GM19452 (cell line): Measurements from ENCODE around the gene PAFAH2.

Experiments used
- ATAC-seq: cut with Tn5 transposase; IDR thresholded peaks from one replicate; pipeline ENCODE4 v1.9.1; 2021; ENCODE audit not compliant: unreplicated experiment

PAFAH2 gene

DNA sequence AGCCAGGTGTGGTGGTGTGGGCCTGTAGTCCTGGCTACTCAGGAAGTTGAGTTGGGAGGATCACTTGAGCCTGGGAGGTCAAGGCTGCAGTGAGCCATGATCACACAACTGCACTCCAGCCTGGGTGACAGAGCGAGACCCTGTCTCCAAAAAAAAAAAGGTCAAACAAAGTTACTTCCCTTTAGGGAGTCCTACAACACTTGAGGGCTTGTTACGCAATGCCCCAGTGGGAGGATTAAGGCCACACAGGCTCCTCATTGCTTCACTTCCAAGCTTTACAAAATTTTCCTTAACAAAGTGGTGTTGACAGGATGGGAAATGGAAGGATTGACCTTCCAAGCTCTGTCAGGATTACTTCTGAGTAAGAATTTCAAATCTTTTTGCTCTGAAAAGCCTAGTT is 17.5 kb upstream of the PAFAH2 start:
- ATAC-seq, result no peak

DNA sequence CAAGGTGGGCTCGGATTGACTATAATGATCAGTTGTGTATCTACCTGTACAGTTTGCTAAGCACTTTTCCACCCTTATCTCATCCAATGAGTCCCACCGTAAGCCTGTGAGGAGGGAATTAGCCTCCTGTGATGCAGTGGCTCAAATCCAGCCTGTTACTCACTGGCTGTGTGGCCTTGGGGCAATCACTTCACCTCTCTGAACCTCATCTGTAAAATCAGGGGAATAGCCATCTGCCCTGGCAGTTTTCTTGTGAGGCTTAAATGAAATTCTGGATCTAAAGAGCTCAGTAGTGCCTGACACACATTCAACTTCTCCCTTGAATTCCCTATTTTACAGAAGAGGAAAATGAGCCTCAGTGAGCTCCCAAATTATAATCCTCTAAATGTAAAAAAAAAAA is 16.3 kb upstream of the PAFAH2 start:
- ATAC-seq, result no peak

DNA sequence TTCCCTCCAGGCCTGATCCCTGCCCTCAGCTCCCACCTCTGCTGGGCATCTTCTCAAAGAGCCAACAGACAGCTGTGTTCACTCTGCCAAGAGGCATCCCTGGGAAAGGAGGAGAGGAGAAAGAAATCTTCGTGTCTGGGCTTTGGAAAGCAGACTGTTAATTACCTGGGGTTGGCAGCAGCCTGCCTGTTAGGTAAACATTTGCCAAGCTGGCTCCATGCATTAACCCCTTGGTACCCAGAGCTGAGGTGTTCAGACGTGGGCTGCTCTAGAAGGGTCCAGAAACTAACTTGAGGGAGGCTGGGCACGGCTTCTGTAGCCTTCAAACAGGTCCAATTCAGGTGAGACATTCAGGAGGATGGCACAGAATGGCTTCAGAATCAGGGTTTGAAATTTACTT is 15.0 kb upstream of the PAFAH2 start:
- ATAC-seq, result no peak

DNA sequence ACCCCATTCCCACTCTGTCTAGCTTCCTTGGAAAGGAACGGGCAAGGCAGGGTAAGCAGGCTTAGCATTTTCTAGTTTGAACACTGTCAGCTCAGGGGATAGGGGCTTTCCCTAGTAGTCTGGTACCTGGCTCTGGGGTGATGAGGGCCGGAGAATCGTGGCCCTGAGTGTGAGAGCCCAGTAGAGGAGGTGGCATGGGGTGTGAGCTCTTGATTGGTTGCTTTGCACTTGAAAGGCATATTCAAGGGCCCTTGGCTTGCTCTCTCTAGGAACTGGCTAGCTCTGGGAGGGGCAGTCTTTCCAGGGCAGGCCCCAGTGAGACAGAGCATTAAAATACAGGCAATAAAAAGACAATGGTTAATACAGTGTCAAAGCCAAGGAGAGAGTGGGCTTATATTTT is 13.0 kb upstream of the PAFAH2 start:
- no peak for ATAC-seq

DNA sequence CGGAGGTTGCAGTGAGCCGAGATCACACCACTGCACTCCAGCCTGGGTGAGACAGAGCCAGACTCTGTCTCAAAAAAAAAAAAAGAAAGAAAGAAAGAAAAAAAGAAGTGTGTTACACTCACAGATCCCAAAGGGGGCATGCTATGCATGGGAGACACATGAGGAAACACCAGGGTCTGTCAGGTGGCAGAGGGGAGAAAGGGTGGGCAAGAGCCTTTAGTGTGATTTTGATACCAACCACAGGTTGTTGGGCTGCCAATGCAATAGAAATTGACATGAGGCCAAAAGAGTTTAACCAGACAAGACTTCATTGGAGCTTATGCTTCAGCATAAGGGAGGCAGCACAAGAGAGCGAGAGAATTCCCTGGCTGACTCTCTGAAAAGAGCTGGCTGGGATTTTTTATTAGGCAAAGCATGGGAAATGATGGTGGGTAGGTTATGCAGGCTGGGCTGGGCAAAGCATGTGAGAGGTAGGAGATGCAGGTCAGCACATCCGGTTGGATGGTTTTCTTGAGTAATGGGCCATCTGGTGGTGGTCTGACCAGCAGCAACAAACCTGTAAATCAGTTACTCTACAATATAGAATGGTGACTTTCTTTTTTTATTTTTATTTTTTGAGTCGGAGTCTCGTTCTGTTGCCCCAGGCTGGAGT is 12.1 kb upstream of the PAFAH2 start:
- ATAC-seq, result no peak

DNA sequence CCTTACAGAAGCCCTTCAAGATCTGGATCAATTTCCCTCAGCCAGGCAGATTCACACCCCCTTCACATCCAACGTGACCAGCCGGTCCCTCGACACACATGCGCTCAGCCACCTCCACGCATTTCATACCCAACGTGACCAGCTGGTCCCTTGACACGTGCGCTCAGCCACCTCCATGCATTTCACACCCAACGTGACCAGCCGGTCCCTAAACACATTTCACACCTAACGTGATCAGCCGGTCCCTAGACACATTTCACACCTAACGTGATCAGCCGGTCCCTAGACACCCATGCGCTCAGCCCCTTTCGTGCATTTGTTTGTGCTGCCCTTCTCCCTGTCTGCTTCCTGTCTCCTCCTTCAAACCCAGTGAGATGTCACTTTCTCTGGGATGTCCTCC is 8.8 kb upstream of the PAFAH2 start:
- no peak for ATAC-seq

DNA sequence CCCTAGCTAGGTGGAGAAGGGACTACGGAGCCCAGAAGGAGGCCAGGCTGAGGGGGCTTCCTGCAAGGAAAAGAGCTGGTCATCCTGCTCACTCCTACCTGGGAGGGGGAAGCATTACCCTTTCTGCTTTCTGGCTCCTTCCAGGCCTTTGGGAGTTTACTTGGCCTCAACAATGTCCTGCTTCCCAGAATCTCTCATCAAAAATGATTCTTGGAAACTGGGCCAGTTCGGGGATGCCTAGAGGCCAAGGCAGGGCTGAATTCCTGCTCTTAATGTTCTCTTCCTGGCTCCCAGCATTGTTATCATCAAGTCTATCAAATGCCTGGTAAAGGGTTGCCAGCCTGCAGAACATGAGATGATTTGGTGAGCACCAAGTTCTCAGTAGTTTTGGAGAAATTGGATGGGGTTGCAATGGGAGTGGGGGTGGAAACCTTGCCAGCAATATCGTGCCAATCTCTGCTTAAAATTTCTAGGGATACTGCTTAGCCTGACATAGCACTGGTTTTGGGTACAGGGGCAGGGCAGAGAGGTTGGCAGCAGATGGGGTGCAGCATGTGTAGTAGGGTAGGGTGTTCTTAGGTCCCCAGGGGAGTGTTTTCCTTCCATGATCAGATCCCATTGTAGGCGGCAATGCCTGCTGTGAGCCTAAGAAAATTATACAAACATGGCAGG is 7.7 kb upstream of the PAFAH2 start:
- ATAC-seq, result no peak

DNA sequence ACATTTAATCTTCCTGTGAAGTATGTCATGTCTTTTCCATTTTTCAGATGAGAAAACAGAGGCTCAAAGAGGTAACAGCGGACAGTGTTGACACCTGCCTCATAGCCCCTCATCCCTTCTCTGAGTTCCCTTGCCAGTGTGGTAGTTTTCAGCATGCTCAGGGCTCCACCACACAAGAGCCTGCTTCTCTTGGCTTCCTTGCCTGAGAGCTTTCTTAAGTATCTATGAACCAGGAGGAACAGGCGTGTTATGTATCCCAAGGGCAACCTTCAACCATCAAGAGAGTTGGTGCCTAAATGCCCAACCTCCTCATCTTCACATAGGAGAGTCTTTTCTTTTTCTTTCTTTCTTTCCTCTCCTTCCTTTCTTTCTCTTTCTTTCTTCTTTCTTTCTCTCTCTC is 5.9 kb upstream of the PAFAH2 start:
- no peak for ATAC-seq

DNA sequence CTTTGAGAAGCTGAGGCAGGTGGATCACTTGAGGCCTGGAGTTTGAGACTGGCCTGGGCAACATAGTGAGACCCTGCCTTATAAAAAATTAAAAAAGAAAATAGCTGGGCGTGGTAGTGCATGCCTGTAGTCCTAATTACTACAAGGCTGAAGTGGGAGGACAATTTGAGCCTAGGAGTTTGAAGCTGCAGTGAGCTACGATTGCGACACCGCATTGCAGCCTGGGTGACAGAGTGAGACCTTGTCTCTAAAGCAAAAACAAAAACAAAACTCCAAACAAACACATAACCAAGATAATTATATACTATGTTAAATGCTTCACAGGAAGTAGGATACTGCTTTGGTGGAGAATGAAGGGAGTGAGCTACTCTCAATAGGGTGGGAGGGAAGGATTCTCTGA is 5.4 kb upstream of the PAFAH2 start:
- ATAC-seq, result no peak

DNA sequence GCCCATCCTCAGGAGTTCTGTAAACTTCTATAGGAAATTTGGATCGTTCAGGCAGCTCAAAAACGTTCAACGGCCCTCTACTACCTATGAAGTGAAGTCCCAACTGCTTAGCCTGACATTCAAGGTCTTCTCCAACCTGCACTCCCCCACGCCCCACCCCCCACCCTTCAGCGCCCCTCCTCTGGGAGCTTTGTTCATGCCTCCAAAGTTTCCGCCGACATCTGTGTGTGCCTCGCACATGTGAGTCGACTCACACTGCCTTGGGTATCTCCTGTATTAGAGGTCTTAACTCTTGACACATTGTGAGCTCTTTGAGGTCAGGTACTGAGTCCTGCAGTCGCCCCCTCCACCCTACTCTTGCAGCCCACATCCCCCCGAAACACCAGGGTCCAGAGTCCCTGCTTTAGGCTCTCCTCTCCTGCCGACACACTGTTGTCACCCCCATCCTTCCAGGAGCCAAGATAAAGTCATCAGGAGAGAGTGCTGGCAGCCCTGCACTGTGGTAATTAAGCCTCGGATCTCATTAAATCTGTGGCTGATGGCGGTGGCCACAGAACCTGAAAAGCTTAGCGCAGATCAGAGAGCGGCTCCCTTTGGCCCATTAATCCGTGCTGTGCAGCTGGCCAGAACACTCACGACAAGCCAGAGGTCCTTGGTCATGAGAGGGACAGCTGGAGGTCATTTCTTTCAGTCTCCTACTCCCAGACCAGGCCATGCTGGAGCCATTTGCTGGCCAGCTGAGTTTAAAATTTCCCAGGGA is 1.4 kb upstream of the PAFAH2 start:
- no peak for ATAC-seq

DNA sequence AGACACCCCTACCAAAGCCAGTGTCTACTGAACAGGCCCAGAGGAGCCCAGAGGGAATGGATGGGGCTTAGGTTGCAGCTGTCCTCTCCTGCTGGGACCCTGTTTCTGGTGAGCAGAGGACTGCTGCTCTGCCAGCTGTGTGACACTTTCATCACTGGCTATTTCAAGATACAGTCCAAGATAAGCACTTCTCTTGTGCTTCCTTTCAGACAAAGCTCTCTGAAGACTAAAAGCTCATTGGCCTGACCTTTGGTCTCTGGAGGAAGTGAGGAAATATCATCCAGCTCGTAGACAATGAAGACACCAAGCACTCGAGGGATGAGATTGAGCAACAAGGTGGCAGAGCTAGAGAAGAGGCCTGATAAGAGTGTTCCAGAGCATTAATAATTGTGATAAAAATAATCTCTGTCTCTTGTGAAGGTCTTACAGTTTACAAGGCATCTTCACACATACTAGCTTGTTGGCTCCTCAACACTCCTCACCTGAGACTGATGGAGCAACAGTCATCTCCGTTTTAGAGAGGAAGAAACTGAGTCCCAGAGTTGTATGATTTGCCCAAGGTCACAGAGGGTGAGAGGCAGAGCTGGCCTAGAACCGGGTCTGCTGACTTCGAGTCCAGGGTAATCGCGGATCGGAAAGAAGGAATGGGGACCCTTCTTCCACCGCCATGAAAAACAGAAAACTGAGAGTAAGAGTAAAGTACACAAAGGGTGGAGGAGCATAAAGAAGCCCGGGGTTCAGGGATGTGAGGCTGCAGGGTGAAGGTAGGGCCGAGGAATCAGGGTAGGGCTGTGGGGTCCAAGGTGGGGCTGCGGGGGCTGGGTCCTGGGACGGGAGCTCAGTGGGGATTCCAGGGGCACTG is 666 bp downstream of the PAFAH2 start:
- peak; percentile 11 for ATAC-seq

DNA sequence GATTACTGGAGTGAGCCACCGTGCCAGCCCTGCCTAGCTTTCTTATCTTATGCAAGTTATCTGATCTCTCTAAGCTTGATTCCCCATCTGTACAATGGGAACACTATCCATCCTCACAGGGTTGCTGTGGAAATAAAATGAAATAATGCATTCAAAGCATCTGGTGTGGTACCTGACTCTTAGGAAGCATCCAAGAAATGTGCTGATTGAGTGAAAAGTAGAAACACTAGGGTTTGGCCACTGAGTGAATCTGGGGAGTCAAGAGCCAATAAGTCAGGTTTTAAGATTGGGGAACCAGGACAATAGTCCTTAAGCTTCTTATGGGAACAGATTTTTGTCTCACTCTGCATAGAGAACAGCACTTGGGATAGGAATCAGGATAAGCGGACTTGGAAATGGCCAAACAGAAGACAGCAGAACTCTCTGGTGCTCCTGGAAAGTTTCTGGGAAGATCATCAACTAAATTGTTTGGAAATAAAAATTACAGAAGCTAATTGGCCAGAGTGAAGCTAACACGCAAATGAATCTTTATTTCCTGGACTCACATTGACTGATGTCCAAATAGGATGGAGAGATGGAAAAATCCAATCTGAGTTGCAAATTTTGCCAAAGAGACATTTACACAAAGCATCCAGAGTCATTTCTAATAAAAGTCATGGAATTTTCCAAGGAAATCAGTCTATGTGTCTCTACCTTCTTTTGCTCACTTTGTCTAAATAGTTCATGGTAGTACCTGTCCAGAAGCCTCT is 3.3 kb downstream of the PAFAH2 start:
- no peak for ATAC-seq

DNA sequence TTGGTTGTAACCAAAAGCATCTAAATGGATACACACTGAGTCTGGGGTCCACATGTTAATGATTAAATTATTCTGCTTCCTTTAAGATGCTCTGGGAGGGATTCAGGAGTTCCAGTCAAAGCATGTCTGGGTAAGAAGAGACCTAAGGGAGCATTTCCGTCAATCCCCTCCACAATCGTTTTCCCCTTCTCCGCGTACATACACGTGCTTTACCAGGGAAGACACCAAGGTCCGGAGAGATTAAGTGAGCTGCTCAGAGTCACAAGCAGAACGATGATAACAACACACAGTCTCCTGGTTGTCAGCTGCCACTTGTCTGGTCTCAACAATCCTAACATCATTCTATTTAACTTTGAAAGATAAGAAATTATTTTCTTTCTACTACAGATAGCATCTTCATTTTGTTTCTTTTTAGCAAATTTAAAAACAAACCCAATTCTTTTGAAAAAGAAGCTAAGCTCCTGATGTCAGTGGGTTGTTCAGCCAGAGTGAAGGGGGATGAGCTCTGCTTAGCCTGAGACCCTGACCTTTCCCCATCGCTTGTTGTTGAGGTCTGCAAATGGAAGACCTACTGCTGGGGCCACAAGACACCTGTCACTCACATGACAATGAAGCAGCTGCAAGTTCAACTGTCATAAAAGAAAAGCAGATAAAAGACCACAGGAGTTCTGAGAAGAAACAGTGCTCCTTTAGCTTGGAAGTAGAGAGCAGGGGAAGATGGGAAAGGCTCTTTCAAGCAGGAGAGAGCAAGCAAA is 4.5 kb downstream of the PAFAH2 start:
- no peak for ATAC-seq

DNA sequence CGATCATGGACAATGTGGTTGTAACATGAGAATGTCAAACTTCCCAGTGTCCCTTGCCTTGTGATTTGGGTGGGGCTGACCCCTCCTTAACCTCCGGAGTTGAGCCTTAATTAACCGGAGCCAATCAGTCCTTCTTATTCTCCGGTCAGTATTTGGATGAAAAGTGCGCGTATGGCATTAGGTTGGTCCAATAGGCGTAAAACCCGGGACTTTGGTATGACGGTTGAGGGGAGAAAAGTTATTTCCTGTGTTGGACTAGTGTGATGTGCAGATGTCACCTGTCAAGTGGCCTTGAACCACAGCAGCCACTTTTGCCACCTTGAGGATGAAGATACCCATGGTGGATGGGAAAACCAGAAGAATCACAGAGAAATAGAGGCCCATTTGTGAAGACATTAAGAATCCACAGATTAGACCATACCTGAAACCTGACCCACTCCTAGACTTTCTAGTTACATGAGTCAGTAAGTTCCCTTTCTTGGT is 5.1 kb downstream of the PAFAH2 start:
- no peak for ATAC-seq

DNA sequence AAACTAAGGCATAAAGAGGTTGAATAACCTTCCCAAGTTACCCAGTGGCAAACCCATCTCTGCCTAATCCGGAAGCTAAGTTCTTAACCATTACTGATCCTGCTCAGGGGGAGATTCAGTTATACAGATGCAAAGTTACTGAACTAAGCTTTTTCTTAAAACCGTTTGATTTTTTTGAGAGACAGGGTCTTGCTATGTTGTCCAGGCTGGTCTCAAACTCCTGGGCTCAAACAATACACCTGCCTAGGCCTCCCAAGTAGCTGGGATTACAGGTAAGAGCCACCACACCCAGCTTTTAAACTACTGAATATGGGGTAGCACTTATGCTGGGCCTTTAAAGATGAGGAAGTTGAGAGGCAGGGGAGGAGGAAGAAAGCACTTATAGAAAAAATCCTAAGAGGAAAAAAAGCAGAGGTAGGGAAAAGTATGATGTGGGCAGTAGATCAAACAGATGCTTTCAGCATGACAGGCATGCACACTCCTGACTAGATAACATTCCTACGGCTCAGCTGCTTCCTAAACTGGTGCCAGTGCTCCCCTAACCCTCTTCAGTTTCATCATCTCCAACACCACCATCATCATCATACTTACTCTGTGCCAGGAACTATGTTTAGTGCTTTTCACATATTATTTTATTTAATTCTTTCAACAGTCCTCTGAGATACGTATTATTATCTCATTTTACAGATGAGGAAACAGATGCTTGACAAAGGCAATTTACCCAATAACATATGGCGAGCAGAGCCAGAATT is 5.8 kb downstream of the PAFAH2 start:
- no peak for ATAC-seq

DNA sequence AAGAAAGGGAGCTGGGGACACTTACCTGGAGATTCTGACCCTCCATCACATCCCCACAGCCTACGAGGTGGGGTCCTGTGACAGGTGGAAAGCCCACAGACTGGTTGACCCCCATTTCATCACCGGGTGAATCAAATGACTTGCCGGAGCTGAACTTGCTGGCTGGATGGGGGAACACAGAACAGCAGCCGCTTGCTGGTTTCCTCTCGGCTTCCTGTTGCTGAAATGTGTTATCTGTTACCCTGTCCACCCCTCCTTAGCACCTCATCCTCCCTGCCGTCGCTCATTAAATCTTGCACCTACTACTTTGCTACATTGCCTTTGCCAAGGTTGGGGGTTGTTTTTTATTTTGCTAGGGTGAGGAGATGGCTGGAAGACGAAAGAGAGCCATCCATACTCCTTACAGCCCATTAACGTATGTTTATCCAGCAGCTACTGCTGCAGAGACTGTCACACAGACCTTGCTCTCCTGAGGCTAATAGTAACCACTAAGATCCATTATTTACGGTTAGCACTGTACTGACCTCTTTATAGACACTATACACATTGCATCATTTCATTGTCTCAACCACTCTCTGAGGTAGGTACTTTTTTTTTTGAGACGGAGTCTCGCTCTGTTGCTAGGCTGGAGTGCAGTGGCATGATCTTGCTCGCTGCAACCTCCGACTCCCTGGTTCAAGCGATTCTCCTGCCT is 7.0 kb downstream of the PAFAH2 start:
- no peak for ATAC-seq

DNA sequence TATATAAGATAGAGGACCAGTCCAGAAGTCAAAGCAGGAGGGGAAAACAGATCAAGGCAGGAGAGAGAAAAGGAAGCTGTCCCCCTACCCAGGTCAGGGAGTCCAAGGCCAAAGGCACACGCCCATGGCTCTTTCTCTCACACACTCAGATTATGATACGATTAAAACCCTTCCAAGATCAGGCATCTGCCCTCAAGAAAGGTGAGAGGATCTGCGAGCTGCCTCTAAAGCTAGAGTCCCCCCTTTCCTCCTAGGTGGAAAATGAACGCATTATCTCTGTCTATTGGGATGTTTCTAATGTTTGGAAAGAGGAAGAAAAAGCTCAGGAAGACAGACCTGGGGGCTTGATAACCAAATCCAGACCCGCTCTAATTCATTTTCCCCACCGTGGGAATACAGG is 7.6 kb downstream of the PAFAH2 start:
- ATAC-seq, result no peak

DNA sequence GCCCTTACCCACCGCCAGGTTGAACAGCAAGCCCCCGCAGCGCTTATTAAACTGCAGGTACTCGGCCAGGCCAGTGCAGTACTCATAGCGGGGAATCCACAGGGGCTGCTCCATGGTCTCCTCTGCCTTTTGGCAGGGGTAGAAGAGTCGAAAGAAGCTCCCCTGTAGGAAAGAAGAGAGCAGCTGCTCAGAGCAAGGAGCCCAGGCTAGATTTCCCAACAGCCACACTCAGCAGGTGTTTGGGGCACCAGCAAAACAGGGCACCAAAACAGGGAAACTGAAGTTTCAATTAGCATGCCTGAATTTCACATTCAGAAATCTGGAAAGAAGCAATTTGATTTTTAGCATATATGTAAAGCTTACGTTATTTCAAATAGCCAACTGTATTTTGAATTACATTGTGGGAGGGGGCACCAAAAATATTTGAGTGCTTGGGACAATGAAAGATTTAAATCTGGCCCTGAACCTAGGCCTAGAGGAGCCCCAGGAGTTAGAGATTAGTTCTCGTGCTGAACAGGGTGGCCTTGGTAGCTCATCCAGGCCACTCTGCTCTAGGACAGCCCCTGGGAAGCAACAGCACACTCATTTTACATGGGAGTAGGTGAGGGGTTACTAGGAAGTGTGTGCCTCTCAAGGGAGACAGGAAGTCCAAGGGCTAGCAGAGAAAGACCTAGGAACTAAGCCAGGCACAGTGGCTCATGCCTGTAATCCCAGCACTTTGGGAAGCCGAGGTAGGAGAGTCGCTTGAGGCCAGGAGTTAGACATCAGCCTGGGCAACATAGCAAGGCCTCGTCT is 8.2 kb downstream of the PAFAH2 start:
- ATAC-seq, result no peak
